CD4-positive, alpha-beta T cell treated with Interleukin-2 at 100 ng/mL for 4 hours (primary cell): ENCODE results near the gene BBLN.

Experiments
- DNase-seq: peaks from one replicate; pipeline ENCODE4 v3.0.0-alpha.2; 2020; ENCODE audit warnings: low spot score

Gene BBLN

GRCh38 chr9:128191406-128192046, 31.5 kb downstream of the BBLN start, which contains the start of gene CIZ1:
TSS of gene CIZ1 (minus strand) at chr9:128191572. CDS start at chr9:128190857, 715 bp downstream.
- peak; percentile 73 for DNase-seq

DNA sequence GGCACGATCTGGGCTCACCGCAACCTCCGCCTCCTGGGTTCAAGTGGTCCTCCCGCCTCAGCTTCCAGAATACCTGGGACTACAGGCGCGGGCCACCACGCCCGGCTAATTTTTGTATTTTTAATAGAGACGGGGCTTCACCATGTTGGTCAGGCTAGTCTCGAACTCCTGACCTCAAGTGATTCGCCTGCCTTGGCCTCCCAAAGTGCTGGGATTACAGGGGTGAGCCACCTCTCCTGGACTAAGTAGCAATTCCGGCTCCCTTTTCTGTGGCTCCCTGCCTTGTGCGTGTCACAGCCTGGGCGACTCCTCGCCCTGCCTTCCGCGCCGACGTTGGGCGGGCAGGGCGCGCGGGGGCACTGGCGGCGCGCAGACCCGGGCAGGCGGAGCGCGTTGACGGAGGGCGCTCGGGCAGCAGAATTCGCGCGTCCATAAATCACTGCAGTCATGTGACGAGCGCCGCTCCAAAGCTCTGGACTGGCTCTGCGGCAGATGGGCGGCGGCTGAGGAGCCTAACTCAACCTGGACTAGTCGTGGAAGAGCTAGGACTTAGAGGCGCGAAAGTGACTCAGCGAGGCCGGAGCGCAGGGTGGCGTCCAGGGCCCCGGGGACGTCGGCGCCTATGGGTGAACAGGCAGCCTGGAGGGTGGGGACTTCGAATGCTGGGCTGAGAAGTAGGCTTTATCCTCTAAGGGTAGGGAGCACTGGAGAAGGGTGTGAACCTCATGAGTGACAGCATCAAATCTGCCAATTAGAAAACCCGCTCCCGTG, 32.7 kb downstream of the BBLN start:
- DNase-seq: peak; percentile 53

- no peak for DNase-seq
Observed at GRCh38 chr9:128193469-128194096, 33.5 kb downstream of the BBLN start.

DNA sequence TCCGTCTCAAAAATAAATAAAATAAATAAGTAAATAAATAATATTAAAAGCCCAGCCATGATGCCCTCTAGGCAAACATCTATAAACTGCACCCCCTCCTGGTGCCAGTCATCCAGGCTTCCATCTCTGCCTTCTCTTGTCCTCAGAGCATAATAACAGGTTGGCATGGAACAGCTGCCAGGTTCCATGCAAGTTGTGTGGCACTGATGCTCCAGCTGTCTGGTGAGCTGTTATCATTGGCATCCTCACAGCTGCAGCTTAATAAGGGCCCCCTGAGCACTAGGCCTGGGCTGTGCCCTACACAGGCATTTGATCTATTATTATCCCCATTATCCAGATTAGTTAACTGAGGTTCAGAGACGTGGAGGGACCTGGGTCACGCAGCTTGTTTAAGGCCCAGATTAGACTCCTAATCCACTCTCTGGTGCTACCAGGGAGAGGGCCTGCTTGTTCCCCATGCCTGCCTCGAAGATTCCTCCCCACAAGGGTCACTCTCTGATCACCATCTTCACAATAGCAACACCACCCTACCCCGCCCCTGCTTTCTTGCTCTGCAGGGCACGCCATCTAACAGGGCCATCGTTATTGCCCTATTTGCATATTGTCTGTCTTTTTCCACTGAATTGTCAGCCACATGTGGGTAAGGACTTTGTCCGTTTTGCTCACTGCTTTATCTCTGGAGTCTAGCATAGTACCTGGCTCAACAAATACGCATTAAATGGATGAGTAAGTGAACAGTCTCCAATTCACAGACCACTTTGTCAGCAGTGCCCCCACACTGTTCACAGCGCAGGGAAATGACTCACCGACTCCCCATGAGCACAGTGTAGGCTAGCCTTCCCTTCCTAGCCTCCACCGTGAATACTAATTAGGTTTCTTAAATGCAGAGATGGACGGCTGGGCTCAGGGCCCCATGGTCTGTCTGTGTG, 41.6 kb downstream of the BBLN start:
- no peak for DNase-seq

- DNase-seq: no peak
Observed at GRCh38 chr9:128202648-128203023, 42.6 kb downstream of the BBLN start.

GRCh38 chr9:128203024-128203706, 43.1 kb downstream of the BBLN start, which contains the start of gene DNM1:
TSS of gene DNM1 (plus strand) at chr9:128203379. CDS start at chr9:128203471, 92 bp downstream.
- peak; percentile 68 for DNase-seq

DNA sequence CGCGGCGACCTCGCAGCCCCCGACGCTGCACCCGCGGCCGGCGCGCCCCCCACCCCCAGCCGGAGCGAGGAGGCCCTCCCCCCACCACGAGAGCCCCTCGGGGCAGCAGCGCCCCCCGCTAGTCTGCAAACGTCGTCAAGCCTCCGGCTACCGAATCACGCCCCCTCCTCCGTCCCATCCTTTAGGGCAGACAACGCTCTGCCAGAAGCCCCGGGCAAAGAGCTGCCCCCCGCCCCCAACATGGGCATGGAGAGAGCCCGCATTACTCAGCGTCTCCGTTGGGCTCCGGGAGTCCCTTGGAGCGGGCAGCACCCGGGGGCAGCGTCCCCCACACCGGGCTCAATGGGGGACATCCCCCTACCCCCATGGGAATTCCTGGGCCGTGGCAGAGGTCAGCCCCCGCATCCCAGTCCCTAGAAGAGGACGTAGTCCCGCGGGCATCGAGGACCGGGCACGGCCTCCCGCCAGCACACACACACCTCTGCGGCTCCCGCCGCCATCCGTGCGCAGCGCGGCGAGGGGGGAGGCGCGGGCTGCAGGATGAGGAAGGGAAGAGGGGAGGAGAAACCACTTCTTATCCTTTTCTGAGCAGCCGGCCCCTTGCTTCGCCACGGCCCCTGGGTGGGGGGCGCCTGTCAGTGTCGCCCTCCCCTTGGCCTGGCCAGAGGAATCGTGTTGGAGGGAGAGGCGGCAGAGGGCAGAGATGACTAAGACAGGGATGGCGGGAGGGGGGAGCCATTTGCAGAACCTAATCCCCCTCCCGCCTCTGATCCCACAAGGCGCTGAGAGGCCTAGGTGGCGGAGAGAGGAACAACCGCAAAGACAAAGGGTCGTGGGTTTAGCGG, 43.9 kb downstream of the BBLN start:
- DNase-seq: no peak

DNA sequence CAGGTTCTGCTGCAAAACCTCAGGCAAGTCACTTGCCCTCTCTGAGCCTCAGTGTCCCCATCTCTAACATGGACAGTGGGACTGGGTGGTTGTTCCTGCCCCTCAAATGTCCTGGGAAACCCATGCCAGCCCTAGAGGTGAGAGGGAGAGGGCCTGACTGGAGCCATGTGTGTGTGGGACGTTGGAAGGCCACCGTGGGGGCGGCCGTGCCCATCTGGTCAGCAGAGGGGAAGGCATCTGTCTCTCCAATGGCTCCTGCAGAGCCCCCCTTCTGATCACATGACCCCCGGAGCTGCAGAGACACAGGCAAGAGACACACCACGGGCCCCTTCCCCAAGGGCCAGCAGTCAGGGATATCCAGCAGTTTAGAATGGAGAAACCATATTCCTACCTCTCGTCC, 44.8 kb downstream of the BBLN start:
- no peak for DNase-seq

GRCh38 chr9:128205296-128205944, 45.4 kb downstream of the BBLN start:
- DNase-seq: no peak

DNA sequence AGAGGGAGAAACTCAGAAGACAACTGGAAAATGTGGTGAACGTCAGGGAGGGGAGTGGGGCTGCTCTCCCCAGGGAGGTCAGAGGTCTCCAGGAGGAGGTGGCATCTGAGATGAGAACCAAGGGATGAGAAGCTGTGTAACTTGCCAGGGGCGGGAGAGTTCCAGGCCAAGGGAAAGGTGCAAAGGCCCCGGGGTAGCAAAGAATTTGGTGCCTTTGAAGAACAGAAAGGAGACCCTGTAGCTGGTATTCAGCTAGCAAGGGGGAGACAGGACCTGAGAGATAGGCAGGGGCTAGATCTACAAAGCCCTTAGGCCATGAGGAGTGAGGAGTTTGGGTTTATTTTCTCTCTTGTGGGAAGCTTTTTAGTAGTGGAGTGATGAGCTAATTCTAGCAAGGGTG, 46.4 kb downstream of the BBLN start:
- DNase-seq: no peak

DNA sequence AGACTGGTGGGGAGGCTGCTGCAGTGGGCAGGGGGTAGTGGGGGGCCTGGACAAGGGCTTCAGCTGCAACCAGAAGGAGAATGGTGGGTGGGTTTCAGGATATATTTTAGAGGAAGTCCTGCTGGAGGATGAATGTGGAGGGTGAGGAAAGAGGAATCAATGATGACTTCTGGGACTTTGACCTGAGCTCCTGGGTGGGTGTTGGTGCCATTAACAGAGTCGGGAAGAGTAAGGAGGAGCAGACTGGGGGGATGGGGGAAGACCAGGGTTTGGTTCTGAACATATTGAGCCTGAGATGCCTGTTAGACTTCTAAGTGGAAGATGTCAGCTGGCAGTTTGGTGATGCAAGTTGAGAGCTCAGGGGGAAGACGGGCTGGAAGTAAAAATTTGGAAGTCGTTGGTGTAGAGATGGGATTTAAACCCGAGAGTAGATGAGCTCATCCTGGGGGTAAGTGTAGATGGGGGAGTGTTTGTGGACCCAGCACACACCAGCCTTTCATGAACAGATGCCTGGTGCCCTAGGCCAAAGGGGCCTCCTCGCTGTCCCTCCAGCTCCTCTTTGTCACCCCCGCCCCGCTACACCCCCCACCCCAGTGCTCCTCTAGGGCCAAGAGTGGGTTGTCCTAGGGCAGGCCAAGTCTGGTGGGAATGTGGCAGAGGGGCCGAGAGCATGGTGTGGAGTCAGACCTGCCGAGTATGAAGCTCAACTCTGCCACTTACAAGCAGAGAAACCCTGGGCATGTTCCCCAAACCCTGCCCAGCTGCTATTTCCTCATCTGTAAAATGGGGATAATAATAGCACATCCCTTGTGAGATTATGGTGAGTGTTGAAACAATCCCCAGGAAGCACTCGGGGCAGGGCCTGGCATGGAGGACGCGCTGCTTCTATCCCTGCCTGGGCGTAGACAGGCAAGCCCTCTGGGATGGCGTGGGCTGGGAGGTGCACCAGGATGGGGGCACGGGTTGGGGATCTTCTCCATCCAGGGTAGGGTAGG, 47.1 kb downstream of the BBLN start:
- DNase-seq: no peak

DNA sequence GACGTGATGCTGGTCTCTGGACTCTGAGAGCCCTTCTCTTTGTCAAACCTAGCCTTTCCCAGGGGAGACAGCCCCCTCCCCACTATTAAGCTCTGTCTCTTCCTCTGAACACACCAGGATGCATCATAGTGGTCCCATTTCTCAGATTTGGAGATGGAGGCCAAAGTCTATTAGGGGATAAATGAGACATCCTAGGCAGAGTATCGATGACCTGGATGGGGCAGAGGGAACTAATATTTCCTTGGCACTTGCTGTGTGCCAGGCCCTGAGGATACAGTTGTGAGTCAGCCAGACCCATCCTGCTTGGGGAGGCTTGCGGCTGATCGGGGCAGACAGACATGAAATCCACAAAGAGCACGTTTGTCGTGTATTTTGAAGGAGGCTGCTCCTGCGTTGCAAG, 48.3 kb downstream of the BBLN start:
- no peak for DNase-seq

DNA sequence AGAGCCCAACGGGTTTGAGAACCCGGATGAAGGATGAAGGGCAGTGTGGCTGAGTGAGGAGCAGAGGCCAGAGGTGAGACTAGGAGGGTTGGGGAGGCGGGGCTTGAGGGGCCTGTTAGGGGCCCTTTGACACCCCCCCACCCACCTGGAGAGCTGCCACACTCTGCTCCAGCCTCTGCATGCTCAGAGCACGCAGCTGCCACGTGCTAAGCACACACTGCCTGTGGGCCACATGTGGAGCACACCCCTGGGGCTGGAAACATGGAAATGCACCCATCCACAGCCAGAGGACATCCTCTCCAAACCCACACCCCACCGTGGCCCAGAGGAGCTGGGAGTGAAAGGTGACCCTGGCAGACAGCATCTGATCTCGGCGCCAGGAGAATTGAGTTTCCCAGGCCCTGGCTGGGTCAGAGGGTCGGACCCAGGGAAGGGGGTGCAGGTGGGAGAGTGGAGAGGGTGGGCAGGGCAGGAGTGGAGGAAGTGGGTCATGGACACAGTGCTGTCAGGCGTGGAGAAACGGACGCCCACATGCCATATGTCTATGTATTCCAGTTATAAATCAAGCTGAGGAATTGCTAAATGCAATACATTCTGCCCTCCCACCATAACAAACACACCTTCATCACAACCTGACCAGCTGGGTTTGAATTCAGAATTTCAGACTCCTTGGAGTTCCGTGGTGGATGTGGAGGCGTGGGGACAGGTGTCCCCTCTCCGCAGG, 49.0 kb downstream of the BBLN start:
- DNase-seq: no peak

GRCh38 chr9:128211186-128211980, 51.3 kb downstream of the BBLN start:
- no peak for DNase-seq

DNA sequence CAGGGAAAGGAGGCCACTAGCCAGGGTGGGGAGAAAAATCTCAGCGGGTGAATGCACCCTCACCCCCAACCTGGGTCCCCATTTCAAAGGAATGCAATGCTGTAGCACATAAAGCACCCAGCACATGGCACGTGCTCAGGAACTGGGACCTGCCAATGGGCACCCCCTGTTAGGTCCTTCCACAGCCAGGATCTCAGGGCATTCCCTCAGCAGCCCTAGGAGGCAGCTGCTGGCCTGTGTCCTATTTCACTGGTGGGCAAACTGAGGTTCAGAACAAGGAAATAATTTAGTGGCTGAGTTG, 51.9 kb downstream of the BBLN start:
- no peak for DNase-seq
